Measurements from ENCODE around the gene MAP1B.
"Not testable (repeated sequence)": the region's sequence is repeated elsewhere in the genome, so short reads cannot be mapped to it uniquely, and the experiment has no call there.

MAP1B gene

GRCh38 chr5:72076621-72077300 lies 30.5 kb upstream of the MAP1B start:
- H3K9me3 ChIP-seq (replicated peaks; ENCODE audit: low read length), result no peaks in the 10 kb centered on the region
- H3K36me3 ChIP-seq (ENCODE audit: insufficient read depth, low read length), result no peaks in the 10 kb centered on the region
- H3K27me3 ChIP-seq (ENCODE audit: control insufficient read depth, insufficient read depth, low read length), result peaks cover 9% of the 10 kb centered on the region
- no peak overlapping the region for H3K4me3 ChIP-seq (ENCODE audit: low read length)
- no peaks in the 10 kb centered on the region for H3K4me1 ChIP-seq (ENCODE audit: control insufficient read depth, insufficient read depth, low read length)
- no peak overlapping the region for H3K4me2 ChIP-seq (ENCODE audit: low read length)
- no peak overlapping the region for H3K9ac ChIP-seq (ENCODE audit: low read depth, low read length)

- no peak overlapping the region for H3K9ac ChIP-seq (ENCODE audit: low read depth, low read length)
- no peaks in the 10 kb centered on the region for H3K4me1 ChIP-seq (ENCODE audit: control insufficient read depth, insufficient read depth, low read length)
- no peak overlapping the region for H3K4me2 ChIP-seq (ENCODE audit: low read length)
- peaks cover 9% of the 10 kb centered on the region for H3K27me3 ChIP-seq (ENCODE audit: control insufficient read depth, insufficient read depth, low read length)
- H3K36me3 ChIP-seq (ENCODE audit: insufficient read depth, low read length), result no peaks in the 10 kb centered on the region
- no peak overlapping the region for H3K4me3 ChIP-seq (ENCODE audit: low read length)
- no peaks in the 10 kb centered on the region for H3K9me3 ChIP-seq (replicated peaks; ENCODE audit: low read length)
Observed at GRCh38 chr5:72077390-72077789, 29.9 kb upstream of the MAP1B start.

- Histone ChIP-seq H3K9me3 (replicated peaks; ENCODE audit: low read length) (no peaks in the 10 kb centered on the region), H3K36me3 (ENCODE audit: insufficient read depth, low read length) (no peaks in the 10 kb centered on the region), H3K27me3 (ENCODE audit: control insufficient read depth, insufficient read depth, low read length) (peaks cover 25% of the 10 kb centered on the region), H3K9ac (ENCODE audit: low read depth, low read length) (no peak overlapping the region), H3K4me3 (ENCODE audit: low read length) (no peak overlapping the region), H3K4me2 (ENCODE audit: low read length) (no peak overlapping the region), H3K4me1 (ENCODE audit: control insufficient read depth, insufficient read depth, low read length) (no peaks in the 10 kb centered on the region)
Observed at GRCh38 chr5:72079288-72079687, 28.0 kb upstream of the MAP1B start.

- no peak overlapping the region for H3K4me3 ChIP-seq (ENCODE audit: low read length)
- H3K36me3 ChIP-seq (ENCODE audit: insufficient read depth, low read length), result no peaks in the 10 kb centered on the region
Observed at GRCh38 chr5:72082048-72082447, 25.2 kb upstream of the MAP1B start.

GRCh38 chr5:72084876-72085275 lies 22.4 kb upstream of the MAP1B start:
- Histone ChIP-seq H3K36me3 (ENCODE audit: insufficient read depth, low read length) (no peaks in the 10 kb centered on the region), H3K4me3 (ENCODE audit: low read length) (no peak overlapping the region), H3K4me2 (ENCODE audit: low read length) (no peak overlapping the region), H3K27me3 (ENCODE audit: control insufficient read depth, insufficient read depth, low read length) (peaks cover 29% of the 10 kb centered on the region), H3K9ac (ENCODE audit: low read depth, low read length) (no peak overlapping the region), H3K9me3 (replicated peaks; ENCODE audit: low read length) (no peaks in the 10 kb centered on the region), H3K4me1 (ENCODE audit: control insufficient read depth, insufficient read depth, low read length) (no peaks in the 10 kb centered on the region)

More at GRCh38 chr5:72082048-72082447, 25.2 kb upstream of the MAP1B start:
- Histone ChIP-seq H3K9ac (ENCODE audit: low read depth, low read length) (no peak overlapping the region), H3K27me3 (ENCODE audit: control insufficient read depth, insufficient read depth, low read length) (peaks cover 38% of the 10 kb centered on the region), H3K4me2 (ENCODE audit: low read length) (no peak overlapping the region), H3K4me1 (ENCODE audit: control insufficient read depth, insufficient read depth, low read length) (no peaks in the 10 kb centered on the region), H3K9me3 (replicated peaks; ENCODE audit: low read length) (no peaks in the 10 kb centered on the region)

GRCh38 chr5:72085319-72085718 lies 22.0 kb upstream of the MAP1B start:
- Histone ChIP-seq H3K4me3 (ENCODE audit: low read length) (no peak overlapping the region), H3K27me3 (ENCODE audit: control insufficient read depth, insufficient read depth, low read length) (peaks cover 29% of the 10 kb centered on the region), H3K4me2 (ENCODE audit: low read length) (no peak overlapping the region), H3K36me3 (ENCODE audit: insufficient read depth, low read length) (no peaks in the 10 kb centered on the region), H3K9me3 (replicated peaks; ENCODE audit: low read length) (no peaks in the 10 kb centered on the region), H3K9ac (ENCODE audit: low read depth, low read length) (no peak overlapping the region), H3K4me1 (ENCODE audit: control insufficient read depth, insufficient read depth, low read length) (no peaks in the 10 kb centered on the region)

GRCh38 chr5:72089713-72090112 lies 17.6 kb upstream of the MAP1B start:
- not testable (repeated sequence) for H3K36me3 ChIP-seq (ENCODE audit: insufficient read depth, low read length); H3K4me2 ChIP-seq (ENCODE audit: low read length); H3K9ac ChIP-seq (ENCODE audit: low read depth, low read length); H3K4me1 ChIP-seq (ENCODE audit: control insufficient read depth, insufficient read depth, low read length); H3K9me3 ChIP-seq (replicated peaks; ENCODE audit: low read length); H3K4me3 ChIP-seq (ENCODE audit: low read length); H3K27me3 ChIP-seq (ENCODE audit: control insufficient read depth, insufficient read depth, low read length)

- no peaks in the 10 kb centered on the region for H3K4me1 ChIP-seq (ENCODE audit: control insufficient read depth, insufficient read depth, low read length)
- H3K9me3 ChIP-seq (replicated peaks; ENCODE audit: low read length), result no peaks in the 10 kb centered on the region
- H3K9ac ChIP-seq (ENCODE audit: low read depth, low read length), result no peak overlapping the region
- H3K4me2 ChIP-seq (ENCODE audit: low read length), result no peak overlapping the region
- H3K36me3 ChIP-seq (ENCODE audit: insufficient read depth, low read length), result no peaks in the 10 kb centered on the region
- no peak overlapping the region for H3K4me3 ChIP-seq (ENCODE audit: low read length)
- no peaks in the 10 kb centered on the region for H3K27me3 ChIP-seq (ENCODE audit: control insufficient read depth, insufficient read depth, low read length)
Observed at GRCh38 chr5:72092074-72092473, 15.2 kb upstream of the MAP1B start.

- Histone ChIP-seq H3K4me2 (ENCODE audit: low read length) (no peak overlapping the region), H3K4me3 (ENCODE audit: low read length) (no peak overlapping the region), H3K9me3 (replicated peaks; ENCODE audit: low read length) (no peaks in the 10 kb centered on the region), H3K9ac (ENCODE audit: low read depth, low read length) (no peak overlapping the region), H3K4me1 (ENCODE audit: control insufficient read depth, insufficient read depth, low read length) (no peaks in the 10 kb centered on the region), H3K36me3 (ENCODE audit: insufficient read depth, low read length) (no peaks in the 10 kb centered on the region), H3K27me3 (ENCODE audit: control insufficient read depth, insufficient read depth, low read length) (no peaks in the 10 kb centered on the region)
Observed at GRCh38 chr5:72093217-72093616, 14.1 kb upstream of the MAP1B start.

- H3K4me1 ChIP-seq (ENCODE audit: control insufficient read depth, insufficient read depth, low read length), result no peaks in the 10 kb centered on the region
- H3K4me2 ChIP-seq (ENCODE audit: low read length), result no peak overlapping the region
- H3K27me3 ChIP-seq (ENCODE audit: control insufficient read depth, insufficient read depth, low read length), result no peaks in the 10 kb centered on the region
- H3K9me3 ChIP-seq (replicated peaks; ENCODE audit: low read length), result no peaks in the 10 kb centered on the region
- H3K36me3 ChIP-seq (ENCODE audit: insufficient read depth, low read length), result no peaks in the 10 kb centered on the region
- H3K9ac ChIP-seq (ENCODE audit: low read depth, low read length), result no peak overlapping the region
- H3K4me3 ChIP-seq (ENCODE audit: low read length), result no peak overlapping the region
Observed at GRCh38 chr5:72093824-72094223, 13.5 kb upstream of the MAP1B start.

- no peak overlapping the region for H3K9ac ChIP-seq (ENCODE audit: low read depth, low read length)
- no peak overlapping the region for H3K4me2 ChIP-seq (ENCODE audit: low read length)
- no peaks in the 10 kb centered on the region for H3K36me3 ChIP-seq (ENCODE audit: insufficient read depth, low read length)
- no peak overlapping the region for H3K4me3 ChIP-seq (ENCODE audit: low read length)
- H3K27me3 ChIP-seq (ENCODE audit: control insufficient read depth, insufficient read depth, low read length), result no peaks in the 10 kb centered on the region
- peaks cover 2% of the 10 kb centered on the region for H3K4me1 ChIP-seq (ENCODE audit: control insufficient read depth, insufficient read depth, low read length)
- H3K9me3 ChIP-seq (replicated peaks; ENCODE audit: low read length), result no peaks in the 10 kb centered on the region
Observed at GRCh38 chr5:72096602-72097188, 10.6 kb upstream of the MAP1B start.

- H3K4me3 ChIP-seq (ENCODE audit: low read length), result no peak overlapping the region
- no peaks in the 10 kb centered on the region for H3K27me3 ChIP-seq (ENCODE audit: control insufficient read depth, insufficient read depth, low read length)
- no peak overlapping the region for H3K9ac ChIP-seq (ENCODE audit: low read depth, low read length)
- no peak overlapping the region for H3K4me2 ChIP-seq (ENCODE audit: low read length)
- H3K9me3 ChIP-seq (replicated peaks; ENCODE audit: low read length), result no peaks in the 10 kb centered on the region
- H3K36me3 ChIP-seq (ENCODE audit: insufficient read depth, low read length), result no peaks in the 10 kb centered on the region
- peaks cover 9% of the 10 kb centered on the region for H3K4me1 ChIP-seq (ENCODE audit: control insufficient read depth, insufficient read depth, low read length)
Observed at GRCh38 chr5:72101828-72102227, 5.4 kb upstream of the MAP1B start.

All from skeletal muscle satellite cell (primary cell).